ENCODE results near the gene FHOD3. TPM values are rescaled to one million over a fixed set of nuclear protein-coding genes. Genes with fewer than 3 reads are reported as not detected.
"Not testable (repeated sequence)": the region's sequence is repeated elsewhere in the genome, so short reads cannot be mapped to it uniquely, and the experiment has no call there.

FHOD3 gene
- polyA plus RNA-seq, 1 donor from 2014 or later, result not detected

DNA sequence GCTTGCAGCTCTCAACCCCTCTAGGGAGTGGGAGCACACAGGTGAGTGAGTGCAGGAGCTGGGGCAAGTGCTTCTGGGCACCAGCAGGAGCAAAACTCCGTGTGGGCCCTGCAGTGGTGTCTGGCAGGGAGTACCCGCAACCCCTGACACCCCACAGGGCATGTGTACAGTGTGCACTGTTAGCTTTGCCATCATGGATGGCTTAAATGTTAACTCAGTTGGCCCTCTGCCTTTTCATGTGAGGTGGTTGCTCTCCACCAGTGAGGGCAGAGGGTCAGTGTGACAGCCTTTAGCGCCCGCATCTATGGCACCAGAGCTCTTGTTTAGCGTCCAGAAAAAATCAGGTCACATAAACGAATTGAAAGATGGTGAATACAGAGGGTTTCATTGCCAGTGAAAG is 438.6 kb downstream of the FHOD3 start:
- H3K36me3 Mint-ChIP-seq, result no peaks in the 10 kb centered on the region
- H3K27ac Mint-ChIP-seq, result no peak overlapping the region
- peaks cover 0 to 8% (median 1%) of the 10 kb centered on the region in 3 donors for H3K9me3 Mint-ChIP-seq
- peaks cover 12% of the 10 kb centered on the region for H3K27me3 Mint-ChIP-seq
- H3K4me3 Mint-ChIP-seq, result no peak overlapping the region
- peaks cover 0 to 10% (median 9%) of the 10 kb centered on the region in 3 donors for H3K4me1 Mint-ChIP-seq

DNA sequence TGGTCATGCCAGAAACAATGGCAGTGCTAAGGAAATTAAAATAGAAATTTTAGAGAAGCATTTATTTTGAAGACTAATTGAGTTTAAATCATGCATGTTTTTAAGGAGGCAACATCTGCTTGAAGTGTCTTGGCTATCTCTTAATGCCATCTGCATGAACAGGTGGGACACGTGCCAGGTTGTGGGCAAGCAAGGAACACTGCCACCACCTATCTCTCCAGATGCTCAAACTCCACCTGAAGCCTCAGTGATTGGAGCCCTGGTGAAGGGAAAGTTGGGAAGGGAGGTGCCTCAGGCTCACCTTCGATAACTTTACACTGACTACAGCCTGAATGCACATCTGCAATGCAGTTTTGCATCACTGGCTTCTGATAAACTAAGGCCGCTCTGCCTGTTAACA is 439.8 kb downstream of the FHOD3 start:
- Mint-ChIP-seq H3K27ac (no peak overlapping the region), H3K9me3 (peaks cover 0 to 4% (median 1%) of the 10 kb centered on the region in 3 donors), H3K4me3 (no peak overlapping the region), H3K4me1 (peaks cover 0 to 10% (median 9%) of the 10 kb centered on the region in 3 donors), H3K27me3 (peaks cover 12% of the 10 kb centered on the region), H3K36me3 (no peaks in the 10 kb centered on the region)

GRCh38 chr18:36744261-36744876 is 446.9 kb downstream of the FHOD3 start:
- Mint-ChIP-seq H3K4me3 (no peak overlapping the region), H3K9me3 (no peaks in the 10 kb centered on the region), H3K36me3 (no peaks in the 10 kb centered on the region), H3K4me1 (no peaks in the 10 kb centered on the region), H3K27ac (no peak overlapping the region), H3K27me3 (peaks cover 3% of the 10 kb centered on the region)

GRCh38 chr18:36745219-36745975 is 447.9 kb downstream of the FHOD3 start:
- Mint-ChIP-seq H3K27me3 (peaks cover 2% of the 10 kb centered on the region), H3K9me3 (no peaks in the 10 kb centered on the region), H3K36me3 (no peaks in the 10 kb centered on the region), H3K4me3 (no peak overlapping the region), H3K4me1 (no peaks in the 10 kb centered on the region), H3K27ac (no peak overlapping the region)

DNA sequence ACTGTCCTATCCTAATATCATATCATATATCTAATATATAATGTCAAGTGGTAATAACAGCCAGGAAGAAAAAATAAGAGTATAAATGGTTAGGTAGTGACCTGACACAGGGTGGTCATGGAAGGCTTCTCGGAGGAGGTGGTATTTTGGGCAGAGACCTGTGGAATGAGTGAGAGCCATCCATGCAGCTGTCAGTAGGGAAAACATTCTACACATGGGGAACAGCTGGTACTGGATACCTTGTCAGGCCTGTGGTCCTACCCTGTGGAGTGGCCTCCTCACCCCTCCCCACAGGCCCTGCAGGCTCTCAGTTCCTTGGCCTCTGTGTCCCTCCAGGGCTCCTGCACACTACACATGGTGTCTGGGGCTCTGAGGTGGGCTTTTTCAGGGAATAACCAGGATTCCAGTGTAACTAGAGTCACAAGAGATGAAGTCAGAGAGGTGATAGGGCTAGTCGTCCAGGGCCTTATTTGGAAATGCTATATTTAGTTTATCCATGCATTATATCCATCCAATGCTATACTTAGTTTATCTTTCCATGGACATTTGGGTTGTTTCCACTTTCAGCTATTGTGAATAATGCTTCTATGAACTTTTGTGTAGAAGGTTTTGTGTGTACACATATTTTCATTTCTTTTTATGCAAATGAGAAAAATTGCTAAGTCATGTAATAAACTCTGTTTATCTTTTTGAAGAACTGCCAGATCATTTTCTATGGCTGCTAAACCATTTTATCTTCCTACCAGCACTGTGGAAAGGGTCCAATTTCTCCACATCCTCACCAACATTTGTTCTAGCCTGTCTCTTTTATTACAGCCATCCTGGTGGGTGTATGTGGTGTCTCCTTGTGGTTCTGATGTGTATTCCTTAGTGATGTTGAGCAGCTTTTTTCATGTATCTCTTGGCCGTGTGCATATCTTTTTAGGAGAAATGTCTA is 455.7 kb downstream of the FHOD3 start:
- Mint-ChIP-seq H3K36me3 (no peaks in the 10 kb centered on the region), H3K27me3 (peaks cover 5% of the 10 kb centered on the region), H3K9me3 (peaks cover 0 to 2% (median 0%) of the 10 kb centered on the region in 3 donors), H3K27ac (no peak overlapping the region), H3K4me1 (no peaks in the 10 kb centered on the region), H3K4me3 (no peak overlapping the region)

DNA sequence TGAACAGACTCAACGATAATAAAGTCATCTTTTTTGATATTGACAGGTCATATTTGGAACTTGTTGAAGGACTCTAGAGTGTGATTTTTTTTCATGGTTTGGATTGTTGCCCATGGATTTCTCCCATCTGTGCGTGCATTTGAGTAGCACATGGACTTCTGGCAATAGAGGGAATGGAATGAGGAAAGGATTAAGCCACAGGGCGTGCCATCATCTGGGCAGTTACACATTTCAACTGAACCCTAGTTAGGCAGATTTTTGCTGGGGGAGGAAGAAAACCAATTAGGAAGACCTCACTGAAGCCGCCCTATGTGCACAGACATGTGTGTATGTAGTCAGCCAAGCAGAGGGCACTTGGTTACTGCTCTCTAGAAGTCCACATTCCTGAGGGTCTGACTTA is 458.7 kb downstream of the FHOD3 start:
- Mint-ChIP-seq H3K4me3 (no peak overlapping the region), H3K27me3 (peaks cover 5% of the 10 kb centered on the region), H3K27ac (no peak overlapping the region), H3K36me3 (no peaks in the 10 kb centered on the region), H3K4me1 (no peaks in the 10 kb centered on the region), H3K9me3 (no peaks in the 10 kb centered on the region)

- Mint-ChIP-seq H3K9me3 (no peaks in the 10 kb centered on the region), H3K4me1 (no peaks in the 10 kb centered on the region), H3K27ac (no peak overlapping the region), H3K4me3 (no peak overlapping the region), H3K27me3 (peaks cover 4% of the 10 kb centered on the region), H3K36me3 (no peaks in the 10 kb centered on the region)
Observed at GRCh38 chr18:36757081-36757480, 459.6 kb downstream of the FHOD3 start.

DNA sequence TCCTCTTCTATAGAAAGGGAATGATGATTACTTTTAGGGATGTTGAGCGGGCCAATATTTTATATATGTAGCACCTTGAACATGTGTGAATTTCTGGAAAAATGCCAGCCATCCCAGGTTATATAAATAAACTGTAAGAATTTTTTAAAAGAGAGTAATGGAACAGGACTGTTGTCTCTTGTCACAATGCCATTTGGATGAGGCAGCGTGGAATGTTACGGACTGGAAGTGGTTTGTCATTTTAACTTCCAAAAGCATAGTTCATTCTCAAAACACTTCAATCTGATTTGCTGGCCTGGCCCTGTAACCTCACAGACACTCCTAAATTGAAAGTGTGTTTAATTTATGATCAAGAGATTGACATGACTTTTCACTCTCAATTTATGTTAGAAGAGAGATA is 460.5 kb downstream of the FHOD3 start:
- H3K4me3 Mint-ChIP-seq, result no peak overlapping the region
- H3K27me3 Mint-ChIP-seq, result peaks cover 4% of the 10 kb centered on the region

DNA sequence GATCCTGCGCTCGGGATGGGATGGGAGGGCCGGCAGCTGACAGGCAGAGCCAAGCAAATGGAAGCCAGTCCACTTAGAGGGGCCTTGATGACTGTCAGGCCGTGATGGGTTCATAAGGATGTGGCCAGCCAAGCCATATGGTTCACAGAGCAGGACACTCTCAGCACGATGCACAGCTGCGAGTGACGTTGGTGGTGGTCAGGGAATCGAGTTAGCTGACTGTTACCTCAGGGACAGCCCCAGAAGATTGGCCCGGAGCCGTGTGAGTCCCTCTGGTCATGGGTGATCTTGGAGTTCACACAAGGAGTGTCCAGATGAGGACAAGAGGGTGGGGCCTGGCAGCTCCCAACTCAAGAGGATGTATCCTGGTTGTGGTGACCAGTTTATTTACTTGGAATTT is 461.1 kb downstream of the FHOD3 start:
- no peak overlapping the region for H3K27ac Mint-ChIP-seq
- peaks cover 4% of the 10 kb centered on the region for H3K27me3 Mint-ChIP-seq
- H3K4me1 Mint-ChIP-seq, result no peaks in the 10 kb centered on the region
- no peaks in the 10 kb centered on the region for H3K36me3 Mint-ChIP-seq
- no peak overlapping the region for H3K4me3 Mint-ChIP-seq
- peaks cover 0 to 2% (median 0%) of the 10 kb centered on the region in 3 donors for H3K9me3 Mint-ChIP-seq

More for the DNA sequence above, 460.5 kb downstream of the FHOD3 start:
- Mint-ChIP-seq H3K4me1 (no peaks in the 10 kb centered on the region), H3K9me3 (peaks cover 0 to 2% (median 0%) of the 10 kb centered on the region in 3 donors), H3K36me3 (no peaks in the 10 kb centered on the region), H3K27ac (no peak overlapping the region)

DNA sequence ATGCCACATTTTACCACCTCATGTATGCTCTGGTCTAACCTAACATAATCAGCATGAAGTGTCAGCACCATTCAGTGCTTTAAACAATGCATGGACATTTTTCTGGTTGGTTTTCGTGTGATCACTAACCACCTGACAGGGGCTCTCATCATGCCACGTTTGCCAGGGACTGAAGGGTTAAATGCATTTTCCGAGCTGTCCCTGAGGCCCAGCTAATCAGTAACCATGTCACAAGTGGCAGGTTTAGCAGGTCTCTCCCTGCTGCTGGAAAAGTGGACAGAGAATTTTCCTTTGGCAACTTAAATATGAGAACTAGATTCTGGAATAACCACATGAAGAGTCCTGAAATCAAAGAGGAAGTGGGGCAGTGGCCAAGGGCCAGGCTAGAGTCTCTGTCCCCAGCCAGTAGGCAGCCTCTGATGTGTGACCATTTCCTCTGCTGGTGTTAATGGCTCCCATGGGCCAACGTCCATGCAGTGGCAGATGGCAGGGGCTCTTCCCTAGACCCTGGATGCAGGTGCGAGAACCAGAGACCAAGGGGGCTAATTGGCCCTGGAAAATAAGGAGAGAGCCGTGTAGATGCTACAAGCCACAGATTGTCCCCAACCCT is 461.8 kb downstream of the FHOD3 start:
- no peaks in the 10 kb centered on the region for H3K4me1 Mint-ChIP-seq
- no peak overlapping the region for H3K4me3 Mint-ChIP-seq
- H3K36me3 Mint-ChIP-seq, result no peaks in the 10 kb centered on the region
- peak overlapping the region in 1 of 3 donors; percentile 27 for H3K27ac Mint-ChIP-seq
- peaks cover 4% of the 10 kb centered on the region for H3K27me3 Mint-ChIP-seq
- peaks cover 0 to 2% (median 0%) of the 10 kb centered on the region in 3 donors for H3K9me3 Mint-ChIP-seq

GRCh38 chr18:36760598-36760997 is 463.1 kb downstream of the FHOD3 start:
- H3K27me3 Mint-ChIP-seq, result peaks cover 2% of the 10 kb centered on the region
- no peak overlapping the region for H3K4me3 Mint-ChIP-seq
- no peaks in the 10 kb centered on the region for H3K4me1 Mint-ChIP-seq
- peaks cover 0 to 2% (median 0%) of the 10 kb centered on the region in 3 donors for H3K9me3 Mint-ChIP-seq
- no peaks in the 10 kb centered on the region for H3K36me3 Mint-ChIP-seq
- no peak overlapping the region for H3K27ac Mint-ChIP-seq

- Mint-ChIP-seq H3K4me1 (no peaks in the 10 kb centered on the region), H3K9me3 (peaks cover 0 to 2% (median 0%) of the 10 kb centered on the region in 3 donors), H3K27ac (no peak overlapping the region), H3K36me3 (no peaks in the 10 kb centered on the region), H3K4me3 (no peak overlapping the region), H3K27me3 (peaks cover 2% of the 10 kb centered on the region)
Observed at GRCh38 chr18:36761186-36761698, 463.7 kb downstream of the FHOD3 start.

DNA sequence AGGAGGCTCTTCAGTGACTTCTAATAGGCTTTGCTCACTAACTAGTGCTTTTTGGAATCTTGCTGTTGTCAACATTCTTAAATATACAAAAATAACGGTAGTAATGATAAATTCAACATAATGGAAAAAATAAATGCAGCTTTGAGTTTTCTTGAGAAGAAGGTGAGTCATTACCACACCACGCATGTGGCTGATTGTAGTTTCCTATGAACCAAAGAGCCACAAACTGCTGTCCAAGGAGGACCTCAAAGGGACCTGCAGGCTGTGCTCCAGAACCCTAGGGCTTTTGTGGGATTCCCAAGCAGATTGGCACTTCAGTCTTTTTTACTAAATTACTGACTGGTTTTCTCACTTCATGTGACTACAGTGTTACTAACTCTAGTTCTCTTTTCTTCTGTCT is 464.6 kb downstream of the FHOD3 start:
- H3K9me3 Mint-ChIP-seq, result peaks cover 0 to 2% (median 0%) of the 10 kb centered on the region in 3 donors
- peaks cover 2% of the 10 kb centered on the region for H3K27me3 Mint-ChIP-seq
- H3K4me1 Mint-ChIP-seq, result no peaks in the 10 kb centered on the region
- no peak overlapping the region for H3K4me3 Mint-ChIP-seq
- H3K27ac Mint-ChIP-seq, result no peak overlapping the region
- no peaks in the 10 kb centered on the region for H3K36me3 Mint-ChIP-seq

GRCh38 chr18:36762965-36763364 is 465.5 kb downstream of the FHOD3 start:
- not testable (repeated sequence) for H3K4me1 Mint-ChIP-seq, H3K27ac Mint-ChIP-seq, H3K9me3 Mint-ChIP-seq, H3K36me3 Mint-ChIP-seq, H3K27me3 Mint-ChIP-seq, H3K4me3 Mint-ChIP-seq
